H9 (cell line): ENCODE results near the gene PARL. TPM values are rescaled to one million over a fixed set of nuclear protein-coding genes. Genes with fewer than 3 reads are reported as not detected.

Source experiments
- DNase-seq: peaks from one replicate; pipeline ENCODE4 v3.0.0-alpha.2; 2017
- H2AFZ ChIP-seq: one replicate; pipeline ENCODE4 v1.6.1; 2013; ENCODE audit warnings: mild to moderate bottlenecking, low read length, control low read depth, moderate library complexity
- H2AK5ac ChIP-seq: 2 replicates; pipeline ENCODE4 v1.6.1; 2013; ENCODE audit warnings: low read length, control low read depth, mixed read lengths; ENCODE audit not compliant: insufficient read length
- H2BK120ac ChIP-seq: one replicate; pipeline ENCODE4 v1.6.1; 2013; ENCODE audit warnings: low read depth, mild to moderate bottlenecking, low read length, control low read depth, inconsistent platforms; ENCODE audit not compliant: poor library complexity, severe bottlenecking
- H2BK12ac ChIP-seq: 2 replicates; pipeline ENCODE4 v1.6.1; 2013; ENCODE audit warnings: low read length, control low read depth, mixed read lengths, low read depth; ENCODE audit not compliant: insufficient read length
- H2BK15ac ChIP-seq: 2 replicates; pipeline ENCODE4 v1.6.1; 2013; ENCODE audit warnings: low read depth, low read length, control low read depth
- H2BK20ac ChIP-seq: one replicate; pipeline ENCODE4 v1.6.1; 2013; ENCODE audit warnings: low read depth, mild to moderate bottlenecking, low read length, control low read depth, inconsistent platforms; ENCODE audit not compliant: poor library complexity, severe bottlenecking
- H2BK5ac ChIP-seq: 2 replicates; pipeline ENCODE4 v1.6.1; 2013; ENCODE audit warnings: low read length, control low read depth, mixed read lengths; ENCODE audit not compliant: insufficient read length
- H3K14ac ChIP-seq: 2 replicates; pipeline ENCODE4 v1.6.1; 2013; ENCODE audit warnings: low read length, control low read depth; ENCODE audit not compliant: insufficient read depth
- H3K18ac ChIP-seq: 2 replicates; pipeline ENCODE4 v1.6.1; 2013; ENCODE audit warnings: low read depth, mild to moderate bottlenecking, mixed read lengths, low read length, control low read depth; ENCODE audit not compliant: insufficient read length
- H3K23ac ChIP-seq: 2 replicates; pipeline ENCODE4 v1.6.1; 2013; ENCODE audit warnings: low read length, control low read depth, mixed read lengths, low read depth; ENCODE audit not compliant: insufficient read length
- H3K23me2 ChIP-seq: 2 replicates; pipeline ENCODE4 v1.6.1; 2013; ENCODE audit warnings: low read depth, mild to moderate bottlenecking, mixed read lengths, low read length, control low read depth; ENCODE audit not compliant: insufficient read length, poor library complexity, severe bottlenecking
- H3K27ac ChIP-seq: 2 replicates; pipeline ENCODE4 v1.5.1; 2013; ENCODE audit warnings: low read length, control low read depth, mixed read lengths, low read depth; ENCODE audit not compliant: insufficient read length
- H3K27me3 ChIP-seq: 2 replicates; pipeline ENCODE4 v1.6.1; 2013; ENCODE audit warnings: low read length, control low read depth, inconsistent platforms; ENCODE audit not compliant: insufficient read depth
- H3K4ac ChIP-seq: 2 replicates; pipeline ENCODE4 v1.6.1; 2013; ENCODE audit warnings: low read depth, mild to moderate bottlenecking, control low read depth, inconsistent platforms, low read length, moderate library complexity
- H3K4me1 ChIP-seq: 2 replicates; pipeline ENCODE4 v1.6.1; 2013; ENCODE audit warnings: low read length, control low read depth, inconsistent platforms; ENCODE audit not compliant: insufficient read depth
- H3K4me2 ChIP-seq: 2 replicates; pipeline ENCODE4 v1.6.1; 2013; ENCODE audit warnings: low read length, control low read depth, mixed read lengths; ENCODE audit not compliant: insufficient read length, insufficient read depth
- H3K56ac ChIP-seq: 2 replicates; pipeline ENCODE4 v1.6.1; 2013; ENCODE audit warnings: low read depth, mild to moderate bottlenecking, mixed read lengths, low read length, control low read depth; ENCODE audit not compliant: insufficient read length
- H3K79me1 ChIP-seq: 2 replicates; pipeline ENCODE4 v1.6.1; 2013; ENCODE audit warnings: low read depth, mild to moderate bottlenecking, moderate library complexity, low read length, control low read depth, inconsistent platforms; ENCODE audit not compliant: insufficient read depth, poor library complexity, severe bottlenecking
- H3K79me2 ChIP-seq: 2 replicates; pipeline ENCODE4 v1.6.1; 2013; ENCODE audit warnings: low read length, control low read depth, inconsistent platforms; ENCODE audit not compliant: insufficient read depth
- H3K9ac ChIP-seq: 2 replicates; pipeline ENCODE4 v1.6.1; 2013; ENCODE audit warnings: low read length, control low read depth, mixed read lengths; ENCODE audit not compliant: insufficient read length; ENCODE audit errors: extremely low read depth
- H3K9me3 ChIP-seq: one replicate; pipeline ENCODE4 v1.6.1; 2013; ENCODE audit warnings: low read depth, low read length, inconsistent platforms; ENCODE audit not compliant: control insufficient read depth
- H3T11ph ChIP-seq: one replicate; pipeline ENCODE4 v1.6.1; 2013; ENCODE audit warnings: mild to moderate bottlenecking, low read length, control low read depth, inconsistent platforms
- H4K20me1 ChIP-seq: one replicate; pipeline ENCODE4 v1.6.1; 2013; ENCODE audit not compliant: control insufficient read depth, insufficient read length, insufficient read depth
- H4K5ac ChIP-seq: 2 replicates; pipeline ENCODE4 v1.6.1; 2013; ENCODE audit warnings: low read depth, mild to moderate bottlenecking, mixed read lengths, low read length, control low read depth; ENCODE audit not compliant: insufficient read length
- H4K8ac ChIP-seq: replicated peaks from 2 replicates; pipeline ENCODE4 v1.6.1; 2013; ENCODE audit warnings: low read length, control low read depth, mixed read lengths, low read depth; ENCODE audit not compliant: insufficient read length
- H4K91ac ChIP-seq: 2 replicates; pipeline ENCODE4 v1.6.1; 2013; ENCODE audit warnings: low read depth, mild to moderate bottlenecking, moderate library complexity, mixed read lengths, low read length, control low read depth; ENCODE audit not compliant: insufficient read length
- H3K27ac Mint-ChIP-seq, 3 experiments: 2 replicates in 2 of 3; 3 replicates in 1 of 3; pipeline ENCODE4 v1.8.0; 2020 to 2021; ENCODE audit warnings: mixed read lengths in 3 of 3, mild to moderate bottlenecking in 1 of 3, moderate library complexity in 1 of 3
- H3K27me3 Mint-ChIP-seq: 2 replicates; pipeline ENCODE4 v1.8.0; 2021; ENCODE audit warnings: low read depth, mild to moderate bottlenecking, moderate library complexity, mixed read lengths
- H3K36me3 Mint-ChIP-seq, 3 experiments: 2 replicates in 2 of 3; 3 replicates in 1 of 3; pipeline ENCODE4 v1.8.0; 2020 to 2021; ENCODE audit warnings: low read depth in 3 of 3, mixed read lengths in 3 of 3; ENCODE audit not compliant: insufficient read depth in 1 of 3
- H3K4me1 Mint-ChIP-seq, 2 experiments: 2 replicates each; pipeline ENCODE4 v1.8.0; 2020; ENCODE audit warnings: mixed read lengths in 2 of 2
- H3K4me3 Mint-ChIP-seq, 2 experiments: 2 replicates in 1 of 2; 3 replicates in 1 of 2; pipeline ENCODE4 v1.8.0; 2020 to 2021; ENCODE audit warnings: mild to moderate bottlenecking in 2 of 2, mixed read lengths in 2 of 2, moderate library complexity in 1 of 2
- H3K9me3 Mint-ChIP-seq, 2 experiments: 2 replicates in 1 of 2; 3 replicates in 1 of 2; pipeline ENCODE4 v1.8.0; 2020; ENCODE audit warnings: mild to moderate bottlenecking in 2 of 2, mixed read lengths in 2 of 2, moderate library complexity in 1 of 2
- CTCF ChIP-seq: fragments of 200-600 bp; sonication (generic); conservative IDR thresholded peaks from 3 replicates; pipeline ENCODE4 v1.8.0; 2021; ENCODE audit warnings: antibody characterized with exemption, mild to moderate bottlenecking
- WGBS: extraction: QIAGEN DNeasy Blood & Tissue Kit; methylation state at CpG from one replicate; pipeline ENCODE4 v1.1.7; 2013; ENCODE audit warnings: missing lambda C conversion rate, low lambda C conversion rate, mixed read lengths; ENCODE audit not compliant: insufficient read length; ENCODE audit errors: extremely low coverage; 5-methylcytosine and 5-hydroxymethylcytosine counted together
- total RNA-seq: library from RNA; stranded (reverse); gene quantifications from 2 replicates; pipeline ENCODE4 v1.2.1, GENCODE V29; 2021

The PARL gene
- total RNA-seq, 1 experiment from 2014 or later: 94.5 TPM

- WGBS: no CpG with 5 or more reads among the region's 11 CpGs
Measured at GRCh38 chr3:183811638-183812037, 73.0 kb downstream of the PARL start.

More at GRCh38 chr3:183811638-183812037, 73.0 kb downstream of the PARL start:
- Histone ChIP-seq H2AK5ac (no peak overlapping the region), H3T11ph (no peak overlapping the region), H3K9me3 (no peaks in the 10 kb centered on the region), H2BK12ac (no peak overlapping the region), H3K79me1 (no peaks in the 10 kb centered on the region), H2BK20ac (no peak overlapping the region), H3K79me2 (no peaks in the 10 kb centered on the region), H2BK15ac (no peak overlapping the region), H3K27me3 (no peaks in the 10 kb centered on the region), H4K91ac (no peak overlapping the region), H3K23me2 (no peaks in the 10 kb centered on the region), H3K14ac (no peak overlapping the region), H4K20me1 (no peaks in the 10 kb centered on the region), H4K5ac (no peak overlapping the region), H3K27ac (no peak overlapping the region), H3K56ac (no peak overlapping the region), H4K8ac (no peak overlapping the region), H3K9ac (no peak overlapping the region), H2AFZ (no peak overlapping the region), H3K4me1 (no peaks in the 10 kb centered on the region), H2BK5ac (no peak overlapping the region), H3K4ac (no peak overlapping the region), H2BK120ac (no peak overlapping the region), H3K23ac (no peak overlapping the region), H3K4me2 (no peak overlapping the region), H3K18ac (no peak overlapping the region)
- no peaks in the 10 kb centered on the region for H3K9me3 Mint-ChIP-seq
- H3K27ac Mint-ChIP-seq: peak overlapping the region in 2 of 3 experiments; percentile 32 to 77; a peak in 2 of 7 replicates
- H3K27me3 Mint-ChIP-seq: no peaks in the 10 kb centered on the region; the same call in 1 of the 2 replicates
- no peak for TF ChIP-seq CTCF
- H3K4me1 Mint-ChIP-seq: 0 out of 4 replicates have a peak, but pooled peaks cover 0 to 1% of the 10 kb centered on the region in 2 experiments
- DNase-seq: no peak
- H3K4me3 Mint-ChIP-seq: no peak overlapping the region
- peaks cover 29 to 82% (median 67%) of the 10 kb centered on the region in 3 experiments; a peak in 6 of 7 replicates for H3K36me3 Mint-ChIP-seq
